Psoas muscle (tissue), 8 donors: ENCODE data around the gene COG2. TPM values are rescaled to one million over a fixed set of nuclear protein-coding genes. Genes with fewer than 3 reads are reported as not detected.

Experiments used
- ATAC-seq, 4 donors: fragments of 200-7000 bp; cut with Tn5 transposase; one replicate each; pipeline ENCODE4 v1.9.1; 2020; ENCODE audit warnings: moderate library complexity in 3 of 4, mild to moderate bottlenecking in 2 of 4
- DNase-seq, 2 donors: peaks; one replicate each; pipeline ENCODE4 v3.0.0-alpha.2; 2020
- H3K27ac ChIP-seq: fragments of 200-600 bp; one replicate; pipeline ENCODE4 v1.8.0; 2022
- H3K27me3 ChIP-seq, 3 donors: fragments of 200-600 bp in 1 of 3; one replicate each; pipeline versions ENCODE4 v1.6.1 to v1.8.0; 2013 to 2022; ENCODE audit warnings: low read length in 2 of 3, mild to moderate bottlenecking in 2 of 3, moderate library complexity in 1 of 3; ENCODE audit not compliant: insufficient read depth in 3 of 3
- H3K36me3 ChIP-seq, 2 donors: fragments of 200-600 bp in 1 of 2; one replicate each; pipeline versions ENCODE4 v1.6.1 to v1.8.0; 2013 to 2022; ENCODE audit warnings: low read depth in 1 of 2, mild to moderate bottlenecking in 1 of 2, moderate library complexity in 1 of 2; ENCODE audit not compliant: insufficient read depth in 1 of 2
- H3K4me1 ChIP-seq: fragments of 200-600 bp; one replicate; pipeline ENCODE4 v1.8.0; 2022
- H3K4me3 ChIP-seq: fragments of 200-600 bp; one replicate; pipeline ENCODE4 v1.8.0; 2022; ENCODE audit warnings: mild to moderate bottlenecking
- H3K9me3 ChIP-seq: fragments of 200-600 bp; one replicate; pipeline ENCODE4 v1.8.0; 2022
- CTCF ChIP-seq: fragments of 200-600 bp; IDR thresholded peaks from one replicate; pipeline ENCODE4 v1.8.0; 2022; ENCODE audit warnings: antibody characterized with exemption
- WGBS, 3 donors: extraction: QIAGEN DNeasy Blood & Tissue Kit; methylation state at CpG; one replicate each; pipeline versions ENCODE4 v1.1.6 to v1.1.7; 2013; 5-methylcytosine and 5-hydroxymethylcytosine counted together
- intact Hi-C, 2 donors: fragments of 100-400 bp; cut with DNase I; formaldehyde crosslinking; loops; one replicate each; pipeline versions ENCODE4 v1.11.0 to v1.14.2; 2022
- polyA plus RNA-seq, 3 donors: library from polyadenylated mRNA; stranded (reverse); fragments of 200-250 nt; gene quantifications; one replicate each; pipeline ENCODE4 v1.2.3, GENCODE V29; 2013
- total RNA-seq, 4 donors: library from RNA; stranded (reverse); fragmentation: NEBNext Ultra II Directional in 2 of 4; extraction: Animal tissue kit (Norgen Biotek cat#: 25700) in 2 of 4; gene quantifications; one replicate each; pipeline versions ENCODE4 v1.2.1 to v1.2.4, GENCODE V29; 2021 to 2023
- donor health status: healthy with polysubstance abuse.
- donor health status: DM: no; HTN: no; CAD: no; lungs with moderate emphysema.
- donor health status: Bipolar disorder and iron deficiency.
- donor health status: healthy.
- donor health status: DM: yes; HTN: yes; CAD: no.
- donor health status: DM: no; HTN: no; CAD: no.
- donor health status: DM: no; HTN: no; CAD: no.
- donor health status: DM: yes; HTN: yes; CAD: no.

Gene COG2
- total and polyA plus RNA-seq, 7 donors = 11.9 to 30.5 (median 21.3) TPM

DNA sequence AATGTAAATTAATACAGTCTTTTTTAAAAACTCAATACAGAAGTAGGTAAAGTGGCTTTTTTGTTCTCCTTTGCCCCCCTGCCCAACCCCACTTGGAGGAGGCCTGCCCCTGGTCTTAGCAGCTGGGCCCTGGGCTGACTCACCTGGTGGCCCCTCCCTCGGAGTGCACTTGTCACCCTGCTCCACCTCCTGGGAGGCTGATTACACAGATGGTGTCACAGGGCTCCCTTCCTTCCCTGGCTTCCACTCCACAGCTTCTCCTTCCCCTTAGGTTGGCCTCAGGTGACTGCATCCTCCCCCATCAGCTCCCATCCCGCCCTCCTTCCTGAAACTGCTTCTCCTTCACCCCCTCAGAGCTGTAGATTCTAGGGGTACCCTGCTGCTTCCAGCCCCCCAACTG is 93.2 kb downstream of the COG2 start:
- peaks cover 11% of the 10 kb centered on the region for H3K4me1 ChIP-seq
- WGBS, 3 donors = 60 to 76% (median 73%) methylated on average over 2 of the region's 2 CpGs
- H3K4me3 ChIP-seq = no peak overlapping the region
- no peak overlapping the region for H3K27ac ChIP-seq
- ATAC-seq (no peak), DNase-seq (no peak)
- no peaks in the 10 kb centered on the region for H3K9me3 ChIP-seq
- TF ChIP-seq CTCF = no peak
- H3K36me3 ChIP-seq = no peaks in the 10 kb centered on the region
- intact Hi-C loops = no loop called here
- no peaks in the 10 kb centered on the region for H3K27me3 ChIP-seq

GRCh38 chr1:230737622-230738262 is 95.5 kb downstream of the COG2 start:
- Histone ChIP-seq H3K9me3 (no peaks in the 10 kb centered on the region), H3K36me3 (no peaks in the 10 kb centered on the region), H3K27me3 (no peaks in the 10 kb centered on the region), H3K27ac (no peak overlapping the region), H3K4me1 (no peaks in the 10 kb centered on the region), H3K4me3 (no peak overlapping the region)
- no peak for TF ChIP-seq CTCF
- intact Hi-C loops = no loop called here
- no peak for ATAC-seq
- no peak for DNase-seq
- WGBS, 3 donors = 93 to 97% (median 97%) methylated on average over 3 of the region's 3 CpGs

GRCh38 chr1:230739564-230740290 is 97.4 kb downstream of the COG2 start:
- DNase-seq = no peak
- no peak for ATAC-seq
- WGBS, 3 donors = 92 to 95% (median 95%) methylated on average over 12 of the region's 12 CpGs
- intact Hi-C loops = no loop called here
- no peaks in the 10 kb centered on the region for H3K36me3 ChIP-seq
- H3K27ac ChIP-seq = no peak overlapping the region
- no peaks in the 10 kb centered on the region for H3K4me1 ChIP-seq
- no peak for TF ChIP-seq CTCF
- H3K4me3 ChIP-seq = no peak overlapping the region
- H3K9me3 ChIP-seq = no peaks in the 10 kb centered on the region
- no peaks in the 10 kb centered on the region for H3K27me3 ChIP-seq

Other genes with a start within 250 kb of the COG2 start
- 1 to 10 TPM; 2.8 to 9.8 (median 5.8) TPM for gene PGBD5, start 216.1 kb upstream of the COG2 start, total RNA-seq
- 1 to 10 TPM; 2.1 to 6.3 (median 2.6) TPM for gene PGBD5, start 216.1 kb upstream of the COG2 start, polyA plus RNA-seq
- gene AGT, start 71.6 kb downstream of the COG2 start, total RNA-seq = 10 to 100 TPM; 36.1 to 61.7 (median 48.8) TPM
- gene AGT, start 71.6 kb downstream of the COG2 start, polyA plus RNA-seq = 100 to 1,000 TPM in 1 of 3 donors, 10 to 100 TPM in 1, 1 to 10 TPM in 1; 9.2 to 187 (median 36.8) TPM
- gene CAPN9, start 104.9 kb downstream of the COG2 start, total RNA-seq = not detected
- under 1 TPM in 1 of 3 donors, not detected in 2; 0.03 TPM for gene CAPN9, start 104.9 kb downstream of the COG2 start, polyA plus RNA-seq
- gene C1orf198, start 226.0 kb downstream of the COG2 start, total RNA-seq = 100 to 1,000 TPM in 2 of 4 donors, 10 to 100 TPM in 2; 32.0 to 122 (median 86.7) TPM
- gene C1orf198, start 226.0 kb downstream of the COG2 start, polyA plus RNA-seq = 10 to 100 TPM; 44.6 to 99.6 (median 81.8) TPM